ENCODE results near the gene LRRC7.
"Not testable (repeated sequence)": the region's sequence is repeated elsewhere in the genome, so short reads cannot be mapped to it uniquely, and the experiment has no call there.

Gene LRRC7

DNA sequence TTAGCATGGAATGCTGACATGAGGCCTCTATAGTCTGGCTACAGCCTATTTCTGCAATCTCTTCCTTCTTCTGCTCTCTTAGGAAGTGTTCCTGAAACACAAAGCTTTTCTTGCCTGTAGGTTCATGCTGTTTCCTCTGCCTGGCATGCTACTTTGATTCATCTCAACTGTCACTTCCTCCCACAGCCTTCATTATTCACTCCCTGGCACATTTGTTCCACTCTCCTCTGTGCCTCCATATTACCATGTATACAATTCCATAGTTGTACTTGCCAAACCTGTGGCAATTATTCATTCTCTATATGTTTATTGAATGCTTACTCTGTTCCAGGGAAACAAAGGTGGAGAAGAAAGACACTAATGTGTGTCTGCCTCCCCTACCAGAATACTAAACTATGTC lies 210.2 kb downstream of the LRRC7 start:
- no peak for DNase-seq

GRCh38 chr1:69787151-69787550 lies 219.4 kb downstream of the LRRC7 start:
- DNase-seq: no peak

- DNase-seq: no peak
Measured at GRCh38 chr1:69791311-69791710, 223.6 kb downstream of the LRRC7 start.

GRCh38 chr1:69794831-69795230 lies 227.1 kb downstream of the LRRC7 start:
- no peak for DNase-seq

DNA sequence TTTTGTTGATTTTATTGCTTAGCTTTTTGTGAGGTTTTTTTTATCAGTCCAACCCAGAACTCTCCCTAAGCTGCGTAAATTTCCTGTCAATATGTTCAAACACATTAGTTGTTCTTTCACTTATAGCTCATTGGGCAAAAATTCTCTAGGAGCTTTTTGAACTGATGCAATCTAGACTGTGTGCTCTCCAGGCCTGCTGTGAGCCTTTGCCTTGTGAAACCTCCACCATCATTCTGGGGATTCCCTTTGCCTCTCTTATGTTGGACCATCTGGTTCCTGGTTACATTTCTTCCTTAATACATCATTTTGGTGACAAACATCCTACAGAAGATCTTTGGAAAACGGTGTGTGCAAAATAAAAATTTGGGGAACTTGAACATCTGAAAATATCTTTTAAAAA lies 247.2 kb downstream of the LRRC7 start:
- no peak for DNase-seq

- peak; percentile 88 for DNase-seq
Measured at GRCh38 chr1:69824932-69825331, 257.2 kb downstream of the LRRC7 start.

- DNase-seq: no peak
Measured at GRCh38 chr1:69827732-69828131, 260.0 kb downstream of the LRRC7 start.

DNA sequence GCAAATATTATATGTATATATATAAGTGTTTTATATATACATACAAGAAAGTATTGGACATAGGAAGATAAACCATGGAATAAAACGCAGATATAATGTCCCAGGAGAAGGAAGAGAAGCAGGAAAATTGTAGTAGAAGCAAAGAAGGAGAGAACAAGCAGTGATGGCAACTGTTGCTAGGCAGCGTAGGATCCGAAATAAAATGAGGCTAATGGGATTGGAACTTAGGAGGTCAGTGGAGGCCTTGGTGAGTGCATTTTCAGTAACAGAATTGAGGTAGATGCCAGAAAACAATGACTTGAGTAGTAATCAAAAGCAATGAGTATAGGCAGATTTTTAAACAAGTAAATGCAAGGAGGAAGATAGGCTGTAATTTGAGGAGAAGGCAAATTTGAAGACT lies 265.8 kb downstream of the LRRC7 start:
- no peak for DNase-seq

DNA sequence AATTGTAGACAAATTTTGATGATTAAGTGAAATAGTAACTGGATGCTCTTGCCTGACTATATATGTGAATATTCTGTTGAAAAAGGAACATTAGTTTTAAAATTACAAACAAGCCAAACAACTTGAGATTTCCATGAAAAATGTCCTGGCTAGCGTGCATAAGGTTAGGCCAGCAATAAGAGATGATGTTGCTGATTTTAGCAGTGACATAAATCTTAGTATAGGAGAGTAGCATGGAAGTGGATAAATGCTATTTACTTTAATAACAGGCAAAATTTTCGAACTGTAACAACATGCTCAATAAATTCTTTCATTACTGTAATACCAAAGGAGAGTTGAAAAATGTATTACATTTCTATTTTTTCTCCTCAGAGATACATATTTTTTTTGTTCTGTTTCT lies 266.6 kb downstream of the LRRC7 start:
- DNase-seq: no peak

DNA sequence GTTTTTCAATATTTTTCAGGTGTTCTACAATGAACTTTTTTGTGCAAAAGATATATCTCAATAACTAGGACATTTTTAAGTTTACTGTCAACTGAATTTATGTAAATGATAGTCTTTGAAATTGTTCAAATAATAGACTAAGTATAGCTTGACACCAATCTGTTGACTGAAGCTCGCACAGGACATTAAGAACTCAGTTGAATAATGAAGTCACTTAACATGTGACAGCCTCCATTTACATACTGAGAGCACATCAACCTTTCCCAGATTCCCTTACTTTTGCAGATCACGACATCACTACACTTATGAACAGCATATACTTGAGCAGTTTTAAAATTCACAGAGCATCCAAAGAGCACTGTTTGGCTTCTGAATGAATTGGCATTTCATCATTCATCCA lies 268.2 kb downstream of the LRRC7 start:
- no peak for DNase-seq

- DNase-seq: peak; percentile 24
Measured at GRCh38 chr1:69836971-69837636, 269.4 kb downstream of the LRRC7 start.

- no peak for DNase-seq
Measured at GRCh38 chr1:69842326-69842725, 274.6 kb downstream of the LRRC7 start.

DNA sequence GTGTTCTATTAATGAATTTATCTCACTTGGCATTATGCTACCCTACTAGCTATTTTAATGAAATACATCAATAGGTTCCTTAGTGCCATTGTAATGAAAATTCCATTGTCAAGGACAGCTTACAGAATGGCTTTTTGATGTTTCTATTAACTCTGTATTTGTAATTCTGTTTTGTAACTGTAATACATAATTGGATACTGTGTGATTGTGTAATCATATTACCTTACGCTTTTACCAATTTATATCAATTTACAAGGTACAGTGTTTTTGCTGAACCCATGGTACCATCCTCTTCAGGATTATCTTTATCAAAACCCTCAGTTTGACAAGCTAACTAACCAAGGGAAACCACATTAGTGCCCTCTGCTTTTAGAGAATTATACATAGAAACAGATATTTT lies 277.9 kb downstream of the LRRC7 start:
- DNase-seq: no peak

GRCh38 chr1:69846267-69846666 lies 278.5 kb downstream of the LRRC7 start:
- DNase-seq: no peak

GRCh38 chr1:69847670-69848069 lies 279.9 kb downstream of the LRRC7 start:
- DNase-seq: no peak

- DNase-seq: no peak
Measured at GRCh38 chr1:69852151-69852550, 284.4 kb downstream of the LRRC7 start.

GRCh38 chr1:69852706-69853105 lies 285.0 kb downstream of the LRRC7 start:
- no peak for DNase-seq

GRCh38 chr1:69858534-69858933 lies 290.8 kb downstream of the LRRC7 start:
- DNase-seq: no peak

DNA sequence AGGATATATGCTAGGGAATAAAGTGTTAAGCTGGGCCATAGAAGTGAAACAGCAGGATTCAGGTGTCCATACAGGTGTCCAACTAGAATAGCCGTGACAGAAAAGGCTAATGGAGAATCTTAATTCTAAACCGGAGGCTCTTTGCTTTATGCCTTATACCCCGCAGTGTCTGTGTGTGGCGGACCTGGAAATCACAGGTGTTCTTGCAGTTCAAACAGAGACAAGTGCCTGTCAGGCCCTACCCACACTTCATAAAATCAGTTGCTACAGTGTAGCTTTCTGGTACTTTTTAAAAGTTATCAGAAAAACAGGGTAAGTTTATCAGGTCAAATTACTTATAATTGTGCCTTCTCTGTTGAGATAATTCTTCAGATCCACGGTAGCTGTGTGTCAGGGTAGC lies 293.9 kb downstream of the LRRC7 start:
- no peak for DNase-seq

DNA sequence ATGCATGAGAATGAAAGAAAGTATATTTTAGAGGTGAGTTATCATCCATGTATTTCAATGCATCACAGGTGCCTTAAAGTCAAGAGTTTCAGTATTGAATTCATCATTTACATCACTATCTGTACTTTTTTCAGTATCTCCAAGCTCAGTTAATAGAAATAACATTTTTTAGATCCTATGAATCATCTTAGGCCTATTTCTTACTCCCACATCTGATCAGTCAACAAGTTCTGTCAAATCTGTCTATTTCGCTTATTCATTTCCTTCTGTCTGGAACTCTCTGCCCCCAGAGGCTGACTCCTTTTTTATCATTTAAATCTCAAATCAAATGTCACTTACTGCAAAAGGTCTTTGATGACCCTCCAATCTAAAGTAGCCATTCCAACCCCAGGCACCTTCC lies 295.2 kb downstream of the LRRC7 start:
- DNase-seq: no peak

- no peak for DNase-seq
Measured at GRCh38 chr1:69863704-69864103, 296.0 kb downstream of the LRRC7 start.

DNA sequence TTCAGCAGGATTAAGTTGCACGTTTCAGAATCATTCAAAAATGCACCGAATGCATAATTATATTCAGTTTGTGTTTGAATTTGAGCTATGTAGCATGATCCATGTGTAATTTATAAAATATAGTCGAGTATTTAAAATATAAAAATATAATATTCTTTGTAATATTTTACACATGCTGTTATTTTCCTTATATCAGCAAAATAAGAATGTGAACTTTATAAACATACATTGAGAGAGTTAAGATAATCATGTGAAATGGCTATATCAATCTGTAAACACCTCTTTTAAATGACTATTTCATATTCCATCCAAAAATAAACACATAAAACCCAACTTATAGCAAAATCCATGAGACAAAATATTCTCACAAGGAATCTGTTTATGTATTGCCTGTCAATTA lies 303.7 kb downstream of the LRRC7 start:
- DNase-seq: no peak

- DNase-seq: no peak
Measured at GRCh38 chr1:69878338-69878737, 310.6 kb downstream of the LRRC7 start.

- DNase-seq: not testable (repeated sequence)
Measured at GRCh38 chr1:69888016-69888415, 320.3 kb downstream of the LRRC7 start.

GRCh38 chr1:69888657-69889056 lies 320.9 kb downstream of the LRRC7 start:
- DNase-seq: no peak
